ENCODE results near the gene SH3GL1.

Gene SH3GL1

GRCh38 chr19:4431808-4432674 lies 31.7 kb upstream of the SH3GL1 start:
- DNase-seq = no peak

- DNase-seq = no peak
Observed at GRCh38 chr19:4431296-4431695, 30.9 kb upstream of the SH3GL1 start.

- no peak for DNase-seq
Observed at GRCh38 chr19:4430760-4431159, 30.4 kb upstream of the SH3GL1 start.

GRCh38 chr19:4429771-4430171 lies 29.4 kb upstream of the SH3GL1 start:
- no peak for DNase-seq

- DNase-seq = no peak
Observed at GRCh38 chr19:4429256-4429655, 28.9 kb upstream of the SH3GL1 start.

- no peak for DNase-seq
Observed at GRCh38 chr19:4428326-4428975, 28.1 kb upstream of the SH3GL1 start.

- peak; percentile 92 for DNase-seq
Observed at GRCh38 chr19:4425537-4425936, 25.2 kb upstream of the SH3GL1 start.

GRCh38 chr19:4423416-4424126 lies 23.2 kb upstream of the SH3GL1 start:
- no peak for DNase-seq

- no peak for DNase-seq
Observed at GRCh38 chr19:4416268-4416667, 15.9 kb upstream of the SH3GL1 start.

- DNase-seq = no peak
Observed at GRCh38 chr19:4415352-4415751, 15.0 kb upstream of the SH3GL1 start.

GRCh38 chr19:4414800-4415321 lies 14.5 kb upstream of the SH3GL1 start:
- no peak for DNase-seq

- DNase-seq = no peak
Observed at GRCh38 chr19:4414144-4414799, 13.9 kb upstream of the SH3GL1 start.

- no peak for DNase-seq
Observed at GRCh38 chr19:4413588-4413987, 13.2 kb upstream of the SH3GL1 start.

- no peak for DNase-seq
Observed at GRCh38 chr19:4409123-4409933, 9.0 kb upstream of the SH3GL1 start.

- DNase-seq = no peak
Observed at GRCh38 chr19:4406626-4407025, 6.3 kb upstream of the SH3GL1 start.

GRCh38 chr19:4405977-4406376 lies 5.6 kb upstream of the SH3GL1 start:
- no peak for DNase-seq

- DNase-seq = no peak
Observed at GRCh38 chr19:4403005-4403761, 2.8 kb upstream of the SH3GL1 start.

- DNase-seq = peak; percentile 100
Observed at GRCh38 chr19:4402171-4403004, 2.0 kb upstream of the SH3GL1 start, which contains the start of gene CHAF1A. Gene CHAF1A (plus strand): TSS chr19:4402640. CDS start chr19:4402763, 123 bp downstream.

- DNase-seq = no peak
Observed at GRCh38 chr19:4401769-4402170, 1.4 kb upstream of the SH3GL1 start.

GRCh38 chr19:4399812-4400134 lies 574 bp downstream of the SH3GL1 start:
- no peak for DNase-seq
